Left cardiac atrium (tissue), 4 donors: ENCODE results near the gene MARCHF11. TPM values are rescaled to one million over a fixed set of nuclear protein-coding genes. Genes with fewer than 3 reads are reported as not detected.

Source experiments
- ATAC-seq, 2 donors: fragments of 200-7000 bp; cut with Tn5 transposase; one replicate each; pipeline ENCODE4 v1.9.1; 2020; ENCODE audit warnings: mild to moderate bottlenecking in 2 of 2, moderate library complexity in 2 of 2
- DNase-seq: peaks from one replicate; pipeline ENCODE4 v3.0.0-alpha.2; 2020
- intact Hi-C, 2 donors: fragments of 100-400 bp; cut with DNase I; formaldehyde crosslinking; loops; one replicate each; pipeline versions ENCODE4 v1.14.1 to v1.15.1; 2022 to 2023
- total RNA-seq, 2 donors: library from RNA; stranded (reverse); fragmentation: NEBNext Ultra II Directional; extraction: Animal tissue kit (Norgen Biotek cat#: 25700); gene quantifications; one replicate each; pipeline ENCODE4 v1.2.1, GENCODE V29; 2021
- donor health status: DM: no; HTN: yes; CAD: no.
- donor health status: DM: no; HTN: yes; CAD: no; lungs with severe emphysema.
- donor health status: DM: yes; HTN: yes; CAD: no.
- donor health status: Dilated cardiomyopathy.

MARCHF11 gene
- total RNA-seq, 2 donors from 2014 or later, result 2.5 to 3.4 TPM

- ATAC-seq (no peak), DNase-seq (no peak)
- intact Hi-C loops, result no loop called here
Measured at GRCh38 chr5:16135506-16135905, 44.1 kb downstream of the MARCHF11 start.

DNA sequence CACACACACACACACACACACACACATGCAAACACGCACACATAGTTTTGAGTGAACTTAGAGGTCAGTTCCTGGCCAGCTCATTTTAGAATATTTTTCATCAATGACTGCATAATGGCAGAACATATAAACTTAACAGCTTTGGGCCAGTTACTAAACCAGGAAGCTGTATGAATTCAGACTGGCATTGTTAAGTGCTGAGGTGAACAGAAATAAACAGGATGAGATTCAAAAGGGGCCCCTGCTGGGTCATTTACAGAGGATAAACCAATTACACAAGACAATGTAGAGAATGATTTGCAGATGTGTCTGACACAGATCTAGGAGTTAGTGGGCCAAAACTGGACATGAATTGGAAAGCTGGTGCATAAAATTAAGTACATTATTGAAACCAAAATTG, 44.6 kb downstream of the MARCHF11 start:
- intact Hi-C loops, result no loop called here
- ATAC-seq (no peak), DNase-seq (no peak)

- DNase-seq (no peak), ATAC-seq (no peak)
- intact Hi-C loops, result no loop called here
Measured at GRCh38 chr5:16134204-16134603, 45.4 kb downstream of the MARCHF11 start.

DNA sequence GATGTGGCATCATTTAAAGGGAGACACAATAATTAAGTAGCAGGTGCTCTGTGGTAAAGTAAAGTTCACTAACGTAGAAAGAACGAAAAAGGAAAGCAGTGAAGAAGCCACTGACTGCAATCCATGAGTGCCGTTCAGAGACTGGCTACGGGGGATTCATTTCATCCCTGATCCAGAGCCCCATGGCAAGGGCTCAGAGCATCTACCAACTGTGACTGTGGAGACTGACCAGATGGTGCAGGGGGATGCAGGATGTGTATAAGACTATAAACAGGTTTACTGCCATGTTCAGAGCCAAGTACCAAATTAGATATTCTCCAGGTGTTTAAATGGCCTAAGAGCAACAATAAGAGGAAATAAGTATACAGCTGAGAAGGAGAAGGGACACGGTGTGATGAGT, 47.7 kb downstream of the MARCHF11 start:
- intact Hi-C loops, result no loop called here

DNA sequence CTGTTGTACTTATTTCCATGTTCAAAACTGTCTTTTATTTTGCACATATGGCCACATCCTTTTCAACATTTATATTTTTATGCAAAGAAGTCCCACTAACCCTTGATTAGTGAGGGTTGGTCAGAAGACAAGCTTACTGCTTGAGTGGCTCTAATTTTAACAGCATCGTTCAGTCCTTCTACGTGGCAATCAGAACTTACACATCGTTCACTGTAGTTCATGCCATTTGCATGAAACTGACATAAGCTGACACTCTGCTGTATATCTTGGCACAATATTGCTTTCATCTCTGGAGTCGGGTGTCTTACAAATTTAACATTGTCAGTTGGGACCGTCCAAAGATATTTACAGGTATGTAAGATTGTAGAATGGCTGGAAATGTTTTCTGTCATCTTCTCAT, 50.6 kb downstream of the MARCHF11 start:
- intact Hi-C loops, result no loop called here
- peak in 1 of 2 donors; percentile 16 for ATAC-seq
- DNase-seq, result no peak

More for the DNA sequence above, 47.7 kb downstream of the MARCHF11 start:
- DNase-seq (no peak), ATAC-seq (no peak)

- peak in 1 of 2 donors; percentile 19 for ATAC-seq
- no peak for DNase-seq
- intact Hi-C loops, result no loop called here
Measured at GRCh38 chr5:16127865-16128544, 51.6 kb downstream of the MARCHF11 start.

DNA sequence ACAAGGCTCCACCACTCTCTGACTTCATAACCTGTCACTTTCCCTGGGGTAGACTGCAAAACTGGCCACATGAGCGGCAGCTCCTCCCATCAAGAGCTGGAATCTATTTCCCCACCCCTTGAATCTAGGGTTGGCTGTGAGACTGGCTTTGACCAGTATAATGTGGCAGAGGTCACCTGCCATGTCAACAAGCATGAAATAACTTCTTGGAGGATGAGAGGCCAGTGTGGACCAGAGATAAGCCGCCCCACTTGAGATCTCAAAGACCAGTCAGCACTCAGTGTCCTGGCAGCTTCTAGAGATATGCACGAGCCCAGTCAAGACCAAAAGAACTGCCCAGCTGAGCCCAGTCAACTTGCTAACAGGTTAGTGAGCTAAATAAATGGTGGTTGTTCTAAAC, 59.0 kb downstream of the MARCHF11 start:
- DNase-seq (no peak), ATAC-seq (peak; percentile 53 to 88)
- intact Hi-C loops, result no loop called here

DNA sequence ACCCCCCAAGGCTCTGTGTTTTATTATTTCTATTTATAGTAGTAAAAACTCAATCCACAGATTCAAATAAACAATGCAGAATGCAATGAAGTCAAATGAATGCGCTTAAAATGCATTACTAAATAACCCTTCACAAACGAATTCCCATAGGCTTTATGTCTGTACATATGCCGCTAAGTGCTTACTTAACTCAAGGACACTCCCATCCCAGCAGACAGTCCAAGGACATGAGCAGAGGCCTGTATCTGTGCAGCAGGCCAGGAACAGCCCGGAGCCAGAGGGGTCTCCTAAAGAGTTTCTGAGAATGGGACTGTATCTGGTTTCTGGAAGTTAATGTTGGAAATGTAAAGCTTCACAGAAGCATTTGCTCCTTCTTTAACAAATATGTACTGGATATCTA, 59.8 kb downstream of the MARCHF11 start:
- intact Hi-C loops, result no loop called here

DNA sequence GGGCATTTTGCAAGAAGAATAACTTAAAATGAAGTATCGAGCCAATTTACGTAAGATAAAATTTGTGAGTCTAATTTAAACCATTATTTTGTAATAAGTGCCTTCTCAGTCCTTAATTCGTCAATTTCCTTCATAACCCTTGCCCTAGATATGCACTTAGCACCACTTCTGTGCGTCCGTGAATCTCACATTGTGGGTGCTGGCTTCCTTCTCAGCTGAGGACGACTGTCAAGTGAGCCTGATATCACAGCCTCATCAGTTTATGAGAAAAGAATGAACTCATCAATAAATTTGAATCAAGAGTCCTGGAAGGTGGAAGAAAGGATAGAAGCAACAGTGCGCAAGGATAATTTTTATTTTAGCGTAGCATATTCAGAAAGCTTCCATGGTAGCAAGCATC, 64.5 kb downstream of the MARCHF11 start:
- ATAC-seq (no peak), DNase-seq (no peak)
- intact Hi-C loops, result no loop called here

More for the DNA sequence above, 59.8 kb downstream of the MARCHF11 start:
- DNase-seq (no peak), ATAC-seq (no peak)

DNA sequence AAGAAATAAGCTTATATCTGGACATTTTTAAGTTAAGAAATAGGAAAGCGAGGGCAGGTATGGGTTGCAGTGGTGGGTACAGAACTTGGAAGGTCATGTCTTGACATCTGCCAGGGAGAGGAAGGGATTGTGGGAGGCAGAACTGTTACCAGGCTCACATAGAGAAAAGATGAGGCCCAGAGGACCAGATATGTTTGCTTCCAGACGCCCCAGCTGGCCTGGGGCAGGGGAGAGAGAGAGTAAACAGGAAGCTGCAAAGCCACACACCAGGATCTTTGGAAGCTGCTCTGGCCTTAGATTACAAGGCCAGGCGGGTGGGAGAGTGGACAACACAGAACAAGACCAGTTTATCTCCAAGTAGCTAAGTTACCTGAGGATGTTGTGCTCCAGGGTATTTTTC, 71.2 kb downstream of the MARCHF11 start:
- no peak for ATAC-seq
- intact Hi-C loops, result no loop called here
- no peak for DNase-seq

DNA sequence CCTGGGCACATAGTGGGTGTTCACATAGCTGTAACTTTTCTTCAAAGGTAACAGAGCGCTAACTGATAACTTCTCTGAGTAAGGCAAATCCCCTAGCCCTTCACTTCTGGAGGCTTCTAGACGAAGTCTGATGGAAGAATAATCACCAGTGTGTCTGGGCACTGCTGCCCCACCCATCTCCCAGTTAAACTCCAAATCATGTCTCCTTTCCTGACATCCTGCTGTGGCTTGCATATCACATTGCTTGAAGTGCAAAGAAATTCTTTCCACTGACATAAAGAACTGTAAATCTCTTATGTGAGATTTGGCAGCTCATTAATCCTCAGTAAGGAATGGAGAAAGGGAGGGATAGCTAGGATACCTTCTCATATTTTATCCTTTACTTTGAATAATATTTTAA, 74.6 kb downstream of the MARCHF11 start:
- ATAC-seq (no peak), DNase-seq (no peak)
- intact Hi-C loops, result no loop called here

GRCh38 chr5:16095612-16096011, 84.0 kb downstream of the MARCHF11 start:
- no peak for DNase-seq
- ATAC-seq, result no peak
- intact Hi-C loops, result no loop called here

GRCh38 chr5:16090270-16090669, 89.3 kb downstream of the MARCHF11 start:
- no peak for DNase-seq
- intact Hi-C loops, result no loop called here
- no peak for ATAC-seq

DNA sequence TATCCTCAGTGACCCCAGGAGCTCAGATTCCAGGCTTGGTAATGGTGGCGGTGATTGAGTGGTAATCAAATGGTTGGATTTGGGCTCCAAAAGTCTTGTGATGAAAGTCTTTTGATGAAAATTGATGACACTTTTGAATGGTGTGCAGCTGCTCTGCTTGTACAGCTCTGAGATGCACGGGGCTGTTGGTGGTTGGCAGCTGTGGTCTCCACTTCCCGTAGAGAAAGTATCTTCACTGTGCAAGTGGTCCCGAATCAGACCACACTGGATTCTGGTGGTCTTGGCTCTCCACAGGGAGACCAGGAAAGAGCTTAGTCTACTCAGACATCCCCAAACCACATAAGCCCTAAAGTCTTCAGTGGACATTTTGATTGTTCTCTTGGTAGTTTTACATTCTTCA, 96.6 kb downstream of the MARCHF11 start:
- intact Hi-C loops, result no loop called here
- no peak for DNase-seq
- ATAC-seq, result no peak

GRCh38 chr5:16082053-16082452, 97.5 kb downstream of the MARCHF11 start:
- intact Hi-C loops, result no loop called here
- no peak for DNase-seq
- no peak for ATAC-seq

DNA sequence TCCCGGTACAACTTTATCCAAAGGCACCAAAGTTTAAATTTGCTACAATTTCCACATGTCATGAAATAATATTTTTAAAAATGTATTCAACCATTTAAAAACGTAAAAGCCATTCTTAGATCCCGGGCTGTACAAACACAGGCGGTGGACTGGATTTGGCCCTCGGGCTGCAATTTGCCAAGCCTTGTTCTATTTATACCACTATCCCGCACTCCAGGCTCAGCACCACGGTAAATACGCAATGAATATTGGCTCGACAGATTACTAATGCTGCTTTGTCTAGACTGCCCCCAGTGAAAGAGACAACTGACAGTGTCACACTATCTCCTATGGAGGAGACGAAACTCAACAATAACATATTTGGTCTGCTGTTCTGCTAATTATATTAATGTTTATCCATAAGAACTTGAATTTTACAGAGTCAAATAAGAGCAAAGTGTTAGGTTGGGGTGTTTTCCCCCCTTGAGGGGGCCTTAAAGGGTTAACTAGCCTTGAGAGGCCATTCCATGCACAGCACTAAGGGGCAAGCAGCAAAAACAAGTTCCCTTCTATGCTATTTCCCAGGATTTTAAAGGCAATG, 98.1 kb downstream of the MARCHF11 start:
- intact Hi-C loops, result no loop called here
- no peak for DNase-seq
- no peak for ATAC-seq

- intact Hi-C loops, result no loop called here
- ATAC-seq, result no peak
- no peak for DNase-seq
Measured at GRCh38 chr5:16076657-16077056, 102.9 kb downstream of the MARCHF11 start.

- ATAC-seq (no peak), DNase-seq (no peak)
- intact Hi-C loops, result no loop called here
Measured at GRCh38 chr5:16074358-16074757, 105.2 kb downstream of the MARCHF11 start.

- intact Hi-C loops, result no loop called here
- no peak for DNase-seq
- ATAC-seq, result no peak
Measured at GRCh38 chr5:16072616-16073015, 107.0 kb downstream of the MARCHF11 start.

GRCh38 chr5:16067415-16067814, 112.2 kb downstream of the MARCHF11 start:
- ATAC-seq (no peak), DNase-seq (no peak)
- intact Hi-C loops, result no loop called here

GRCh38 chr5:16066810-16067209, 112.8 kb downstream of the MARCHF11 start:
- DNase-seq (no peak), ATAC-seq (no peak)

More at GRCh38 chr5:16066810-16067209, 112.8 kb downstream of the MARCHF11 start:
- intact Hi-C loops, result no loop called here
